Body of pancreas (tissue), 4 donors: ENCODE data around the gene PTCD1.

ENCODE experiments used
- CTCF ChIP-seq, 7 experiments: fragments of 450-650 bp in 4 of 7; fragments of 200-600 bp in 3 of 7; sonication (generic) in 3 of 7; IDR thresholded peaks; one replicate each; pipeline ENCODE4 v1.5.1; 2016 to 2019; ENCODE audit warnings: antibody characterized with exemption in 7 of 7
- POLR2A ChIP-seq, 3 donors: fragments of 450-650 bp; IDR thresholded peaks; one replicate each; pipeline ENCODE4 v1.6.1; 2016; ENCODE audit warnings: antibody characterized with exemption in 3 of 3, mild to moderate bottlenecking in 2 of 3

GRCh38 chr7:99420986-99421385, 17.6 kb downstream of the PTCD1 start:
- no peak for TF ChIP-seq CTCF (IDR thresholded peaks at IDR 0.05)
- no peak for TF ChIP-seq POLR2A (IDR thresholded peaks at IDR 0.05)
